Smooth muscle cell (in vitro differentiated cells): ENCODE measurements around the gene HMG20A. TPM values are rescaled to one million over a fixed set of nuclear protein-coding genes. Genes with fewer than 3 reads are reported as not detected.
A peak's percentile ranks its signal among the peaks of the same experiment; 100 is the strongest.
"Not testable (repeated sequence)": the region's sequence is repeated elsewhere in the genome, so short reads cannot be mapped to it uniquely, and the experiment has no call there.

Experiments
- DNase-seq: peaks from one replicate; lab custom pipeline; 2025; ENCODE audit not compliant: unreplicated experiment; lab: John Stamatoyannopoulos, UW
- H2AFZ ChIP-seq: fragments of 200-600 bp; sonication (generic); 2 replicates; pipeline ENCODE4 v1.6.0; 2016; ENCODE audit warnings: antibody characterized with exemption, low read depth, mild to moderate bottlenecking
- H3F3A ChIP-seq: fragments of 200-600 bp; sonication (generic); 2 replicates; pipeline ENCODE4 v1.6.0; 2017; ENCODE audit warnings: antibody characterized with exemption, low read depth
- H3K27ac ChIP-seq: fragments of 200-600 bp; sonication (generic); 2 replicates; pipeline ENCODE4 v1.5.1; 2016; ENCODE audit warnings: low read depth, mild to moderate bottlenecking
- H3K27me3 ChIP-seq: fragments of 200-600 bp; sonication (generic); 2 replicates; pipeline ENCODE4 v1.6.1; 2016; ENCODE audit warnings: low read depth, mild to moderate bottlenecking
- H3K36me3 ChIP-seq: fragments of 200-600 bp; sonication (generic); 2 replicates; pipeline ENCODE4 v1.5.1; 2016; ENCODE audit warnings: low read depth
- H3K4me1 ChIP-seq: fragments of 200-600 bp; sonication (generic); 2 replicates; pipeline ENCODE4 v1.5.1; 2016; ENCODE audit warnings: low read depth
- H3K4me2 ChIP-seq: fragments of 200-600 bp; sonication (generic); 2 replicates; pipeline ENCODE4 v1.6.0; 2016; ENCODE audit warnings: mild to moderate bottlenecking
- H3K4me3 ChIP-seq: fragments of 200-600 bp; sonication (generic); 2 replicates; pipeline ENCODE4 v1.5.1; 2016; ENCODE audit warnings: mild to moderate bottlenecking
- H3K79me2 ChIP-seq: fragments of 200-600 bp; sonication (generic); 2 replicates; pipeline ENCODE4 v1.6.0; 2016; ENCODE audit warnings: low read depth, mild to moderate bottlenecking
- H3K9ac ChIP-seq: fragments of 200-600 bp; sonication (generic); 2 replicates; pipeline ENCODE4 v1.6.0; 2016; ENCODE audit warnings: low read depth
- H3K9me3 ChIP-seq: fragments of 200-600 bp; sonication (generic); replicated peaks from 2 replicates; pipeline ENCODE4 v1.5.1; 2016; ENCODE audit warnings: low read depth
- H4K20me1 ChIP-seq: fragments of 200-600 bp; sonication (generic); 2 replicates; pipeline ENCODE4 v1.6.0; 2016; ENCODE audit warnings: low read depth
- CTCF ChIP-seq: fragments of 200-600 bp; sonication (generic); IDR thresholded peaks from 2 replicates; pipeline ENCODE4 v1.5.1; 2017; ENCODE audit warnings: borderline replicate concordance, mild to moderate bottlenecking, antibody characterized with exemption; ENCODE audit not compliant: insufficient read depth, poor library complexity, severe bottlenecking
- WGBS: methylation state at CpG from one replicate; pipeline ENCODE4 v1.1.7; 2016; ENCODE audit warnings: low lambda C conversion rate; 5-methylcytosine and 5-hydroxymethylcytosine counted together
- polyA plus RNA-seq: library from polyadenylated mRNA; unstranded; fragments of >200 nt; fragmentation: Nextera tagmentation; extraction: Ambion mirVana; gene quantifications from 2 replicates; pipeline ENCODE4 v1.2.1, GENCODE V29; 2016
- total RNA-seq: library from RNA; depleted of rRNA; stranded (reverse); fragments of >200 nt; gene quantifications from 2 replicates; pipeline ENCODE4 v1.2.3, GENCODE V29; 2014

The HMG20A gene
- total and polyA plus RNA-seq, 2 experiments from 2014 or later, result 20.5 to 40.3 TPM

- H3K27me3 ChIP-seq, result no peaks in the 10 kb centered on the region
- peak overlapping the region; percentile 14 for H2AFZ ChIP-seq
- peaks cover 7% of the 10 kb centered on the region for H3K9me3 ChIP-seq
- peak overlapping the region; percentile 87 for H3K27ac ChIP-seq
- peak overlapping the region; percentile 83 for H3K4me2 ChIP-seq
- H3K9ac ChIP-seq, result peak overlapping the region; percentile 34
- H4K20me1 ChIP-seq, result peaks cover 60% of the 10 kb centered on the region
- peaks cover 12% of the 10 kb centered on the region for H3K4me1 ChIP-seq
- WGBS, result 14% methylated on average over 1 of the region's 1 CpG
- no peak for DNase-seq
- peak overlapping the region; percentile 26 for H3K4me3 ChIP-seq
- no peak for TF ChIP-seq CTCF
- peaks cover 14% of the 10 kb centered on the region for H3F3A ChIP-seq
- peaks cover 97% of the 10 kb centered on the region for H3K79me2 ChIP-seq
- no peaks in the 10 kb centered on the region for H3K36me3 ChIP-seq
Measured at GRCh38 chr15:77402740-77403379, 17.8 kb upstream of the HMG20A start.

GRCh38 chr15:77406173-77406759 lies 14.4 kb upstream of the HMG20A start:
- Histone ChIP-seq H3K4me1 (peaks cover 12% of the 10 kb centered on the region), H3F3A (peaks cover 19% of the 10 kb centered on the region), H4K20me1 (peaks cover 80% of the 10 kb centered on the region), H3K79me2 (peaks cover 97% of the 10 kb centered on the region)
- not testable (repeated sequence) for H3K9ac ChIP-seq, H2AFZ ChIP-seq, H3K4me2 ChIP-seq, H3K36me3 ChIP-seq, H3K27me3 ChIP-seq, H3K27ac ChIP-seq, DNase-seq, H3K9me3 ChIP-seq, H3K4me3 ChIP-seq
- 97% methylated on average over 1 of the region's 1 CpG for WGBS

- H3F3A ChIP-seq, result peaks cover 19% of the 10 kb centered on the region
- H3K79me2 ChIP-seq, result peaks cover 97% of the 10 kb centered on the region
- H4K20me1 ChIP-seq, result peaks cover 80% of the 10 kb centered on the region
- no peaks in the 10 kb centered on the region for H3K9me3 ChIP-seq
- no peak overlapping the region for H3K4me2 ChIP-seq
- no peaks in the 10 kb centered on the region for H3K27me3 ChIP-seq
- DNase-seq, result no peak
- 98% methylated on average over 4 of the region's 4 CpGs for WGBS
- no peak overlapping the region for H3K4me3 ChIP-seq
- peaks cover 12% of the 10 kb centered on the region for H3K4me1 ChIP-seq
- TF ChIP-seq CTCF, result no peak
- no peak overlapping the region for H2AFZ ChIP-seq
- no peak overlapping the region for H3K27ac ChIP-seq
- no peaks in the 10 kb centered on the region for H3K36me3 ChIP-seq
- no peak overlapping the region for H3K9ac ChIP-seq
Measured at GRCh38 chr15:77406846-77407245, 13.8 kb upstream of the HMG20A start.

- no peak overlapping the region for H3K4me3 ChIP-seq
- peak overlapping the region; percentile 14 for H3K9ac ChIP-seq
- H3K36me3 ChIP-seq, result no peaks in the 10 kb centered on the region
- no peaks in the 10 kb centered on the region for H3K27me3 ChIP-seq
- H3K4me1 ChIP-seq, result no peaks in the 10 kb centered on the region
- peak overlapping the region; percentile 41 for H3K27ac ChIP-seq
- peaks cover 4% of the 10 kb centered on the region for H3F3A ChIP-seq
- H4K20me1 ChIP-seq, result peaks cover 82% of the 10 kb centered on the region
- TF ChIP-seq CTCF, result no peak
- H2AFZ ChIP-seq, result no peak overlapping the region
- WGBS, result 76% methylated on average over 3 of the region's 4 CpGs
- no peaks in the 10 kb centered on the region for H3K9me3 ChIP-seq
- peak overlapping the region; percentile 29 for H3K4me2 ChIP-seq
- peaks cover 100% of the 10 kb centered on the region for H3K79me2 ChIP-seq
- DNase-seq, result no peak
Measured at GRCh38 chr15:77409259-77410156, 11.2 kb upstream of the HMG20A start.

GRCh38 chr15:77410157-77410500 lies 10.6 kb upstream of the HMG20A start:
- H3F3A ChIP-seq, H3K4me3 ChIP-seq, H3K36me3 ChIP-seq, DNase-seq, H3K4me1 ChIP-seq, H3K27me3 ChIP-seq, H3K9ac ChIP-seq, H3K4me2 ChIP-seq, H3K9me3 ChIP-seq, H2AFZ ChIP-seq: not testable (repeated sequence)
- WGBS, result 97% methylated on average over 7 of the region's 7 CpGs
- Histone ChIP-seq H4K20me1 (peaks cover 82% of the 10 kb centered on the region), H3K79me2 (peaks cover 100% of the 10 kb centered on the region), H3K27ac (peak overlapping the region; percentile 41)
